ENCODE results near the gene KIF16B. TPM values are rescaled to one million over a fixed set of nuclear protein-coding genes. Genes with fewer than 3 reads are reported as not detected.
A peak's percentile ranks its signal among the peaks of the same experiment; 100 is the strongest.

The KIF16B gene
- total RNA-seq, 1 experiment from 2014 or later = 12.7 TPM

DNA sequence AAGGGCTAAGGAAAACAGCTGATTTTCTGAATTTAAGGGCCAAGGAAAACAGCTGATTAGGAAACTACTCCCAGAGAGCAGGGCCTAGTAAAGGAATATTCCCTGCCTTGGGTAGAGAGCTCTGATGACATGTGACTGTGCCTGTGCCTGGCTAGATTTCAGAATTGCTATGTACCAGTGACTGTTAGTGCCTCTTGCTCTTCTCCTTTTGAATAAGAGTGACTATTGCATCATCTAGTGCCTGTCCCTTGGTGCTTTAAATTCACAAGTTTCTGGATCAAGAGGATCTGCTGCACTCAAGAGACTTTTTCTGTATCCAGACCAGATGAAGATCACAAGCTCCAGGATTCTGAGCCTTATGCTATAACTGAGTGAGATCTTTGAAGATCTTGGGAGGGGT is 332.9 kb downstream of the KIF16B start:
- ChIA-PET CTCF (no interaction called here), POLR2A (ENCODE audit: unreplicated experiment) (no interaction called here)
- H3K27ac ChIP-seq (ENCODE audit: low read length) = no peak overlapping the region
- no peaks in the 10 kb centered on the region for H3K4me1 ChIP-seq (ENCODE audit: insufficient read depth, low read length)
- H3K9me2 ChIP-seq (replicated peaks; ENCODE audit: low read length) = no peaks in the 10 kb centered on the region
- H3K79me2 ChIP-seq (ENCODE audit: low read length) = no peaks in the 10 kb centered on the region
- intact Hi-C loops (cut with micrococcal nuclease) = no loop called here
- ATAC-seq = no peak
- H2AFZ ChIP-seq (ENCODE audit: low read length) = no peak overlapping the region
- H3K4me2 ChIP-seq (ENCODE audit: low read length) = no peak overlapping the region
- no peaks in the 10 kb centered on the region for H3K36me3 ChIP-seq (ENCODE audit: low read depth, low read length)
- TF ChIP-seq, protein P1, sequence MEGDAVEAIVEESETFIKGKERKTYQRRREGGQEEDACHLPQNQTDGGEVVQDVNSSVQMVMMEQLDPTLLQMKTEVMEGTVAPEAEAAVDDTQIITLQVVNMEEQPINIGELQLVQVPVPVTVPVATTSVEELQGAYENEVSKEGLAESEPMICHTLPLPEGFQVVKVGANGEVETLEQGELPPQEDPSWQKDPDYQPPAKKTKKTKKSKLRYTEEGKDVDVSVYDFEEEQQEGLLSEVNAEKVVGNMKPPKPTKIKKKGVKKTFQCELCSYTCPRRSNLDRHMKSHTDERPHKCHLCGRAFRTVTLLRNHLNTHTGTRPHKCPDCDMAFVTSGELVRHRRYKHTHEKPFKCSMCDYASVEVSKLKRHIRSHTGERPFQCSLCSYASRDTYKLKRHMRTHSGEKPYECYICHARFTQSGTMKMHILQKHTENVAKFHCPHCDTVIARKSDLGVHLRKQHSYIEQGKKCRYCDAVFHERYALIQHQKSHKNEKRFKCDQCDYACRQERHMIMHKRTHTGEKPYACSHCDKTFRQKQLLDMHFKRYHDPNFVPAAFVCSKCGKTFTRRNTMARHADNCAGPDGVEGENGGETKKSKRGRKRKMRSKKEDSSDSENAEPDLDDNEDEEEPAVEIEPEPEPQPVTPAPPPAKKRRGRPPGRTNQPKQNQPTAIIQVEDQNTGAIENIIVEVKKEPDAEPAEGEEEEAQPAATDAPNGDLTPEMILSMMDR (conservative IDR thresholded peaks at IDR 0.05; ENCODE audit: low read depth, low read length) = no peak
- no peak for TF ChIP-seq EZH2 (IDR thresholded peaks at IDR 0.05; ENCODE audit: low read length, unreplicated experiment)
- no peak for TF ChIP-seq EZH2phosphoT487 (IDR thresholded peaks at IDR 0.05; ENCODE audit: borderline replicate concordance, low read length)
- H3F3A ChIP-seq (ENCODE audit: low read length, unreplicated experiment) = no peaks in the 10 kb centered on the region
- no peak for DNase-seq
- H3K9ac ChIP-seq (ENCODE audit: low read length) = no peak overlapping the region
- no peaks in the 10 kb centered on the region for H4K20me1 ChIP-seq (ENCODE audit: low read length)
- no peaks in the 10 kb centered on the region for H3K27me3 ChIP-seq (ENCODE audit: low read length)
- BruUV-seq (replicated peaks) = no TSS peak
- H3K4me3 ChIP-seq (ENCODE audit: low read length) = no peak overlapping the region
- H3K9me3 ChIP-seq (ENCODE audit: low read length) = no peaks in the 10 kb centered on the region

DNA sequence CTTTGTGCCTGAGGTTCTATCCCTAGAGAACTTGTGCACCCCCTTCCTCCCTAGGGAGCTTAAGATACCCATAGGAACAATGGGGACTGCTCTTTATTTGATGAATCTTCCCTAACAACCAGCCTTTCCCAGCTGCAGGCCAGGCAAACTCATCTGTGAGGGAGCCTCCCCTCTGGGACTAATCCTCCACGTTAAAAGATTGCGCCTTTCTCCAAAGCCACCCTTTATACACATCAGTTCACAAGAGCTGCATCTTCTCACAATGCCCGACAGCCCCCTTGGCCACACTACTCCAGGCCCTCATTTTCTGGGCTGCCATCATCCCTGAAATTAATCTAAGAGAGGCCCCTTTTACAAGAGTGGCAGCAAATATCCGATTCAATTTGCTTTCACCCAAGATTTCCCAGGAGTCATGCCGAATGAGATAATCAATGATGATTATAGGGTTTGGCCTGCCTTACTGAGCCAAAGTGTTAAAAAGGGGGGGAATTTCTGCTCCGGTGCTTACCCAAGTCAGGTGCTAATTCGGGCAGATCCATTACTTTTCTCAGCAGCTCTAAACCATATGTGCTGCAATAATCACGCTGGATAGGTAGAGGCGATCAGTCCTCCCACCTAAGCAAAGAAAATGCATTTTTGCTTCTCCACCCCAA is 336.5 kb downstream of the KIF16B start:
- intact Hi-C loops (cut with micrococcal nuclease) = no loop called here
- POLR2A ChIA-PET (ENCODE audit: unreplicated experiment) = no interaction called here

DNA sequence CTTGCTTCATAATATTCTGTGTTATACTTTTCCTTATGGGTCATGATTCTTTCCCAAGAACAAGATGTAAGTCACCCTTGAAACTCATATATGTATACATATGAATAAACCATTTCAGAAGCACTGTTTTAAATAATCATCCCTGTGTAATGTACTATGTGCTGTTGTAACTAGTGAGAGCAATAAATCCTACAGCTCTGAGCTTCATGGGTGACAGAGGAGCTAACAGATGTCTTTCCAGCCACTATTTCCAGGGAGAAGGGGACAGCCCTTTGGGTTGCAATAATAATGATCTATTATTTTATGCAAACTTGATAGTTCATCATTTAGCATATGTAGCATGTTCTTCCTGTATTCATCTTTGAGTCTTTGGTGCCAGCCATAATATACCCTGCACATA is 342.8 kb downstream of the KIF16B start:
- DNase-seq (no peak), ATAC-seq (no peak)
- Histone ChIP-seq H3K9me2 (replicated peaks; ENCODE audit: low read length) (no peaks in the 10 kb centered on the region), H3K27me3 (ENCODE audit: low read length) (no peaks in the 10 kb centered on the region), H3K79me2 (ENCODE audit: low read length) (no peaks in the 10 kb centered on the region), H4K20me1 (ENCODE audit: low read length) (no peaks in the 10 kb centered on the region), H3K9me3 (ENCODE audit: low read length) (no peaks in the 10 kb centered on the region), H3K27ac (ENCODE audit: low read length) (peak overlapping the region; percentile 97), H3K4me1 (ENCODE audit: insufficient read depth, low read length) (peaks cover 19% of the 10 kb centered on the region), H2AFZ (ENCODE audit: low read length) (no peak overlapping the region), H3K36me3 (ENCODE audit: low read depth, low read length) (no peaks in the 10 kb centered on the region), H3K4me2 (ENCODE audit: low read length) (peak overlapping the region; percentile 77), H3K9ac (ENCODE audit: low read length) (peak overlapping the region; percentile 78), H3F3A (ENCODE audit: low read length, unreplicated experiment) (peaks cover 4% of the 10 kb centered on the region), H3K4me3 (ENCODE audit: low read length) (no peak overlapping the region)
- no peak for TF ChIP-seq EZH2phosphoT487 (IDR thresholded peaks at IDR 0.05; ENCODE audit: borderline replicate concordance, low read length)
- TF ChIP-seq, protein P1 (conservative IDR thresholded peaks at IDR 0.05; ENCODE audit: low read depth, low read length) = no peak
- no peak for TF ChIP-seq EZH2 (IDR thresholded peaks at IDR 0.05; ENCODE audit: low read length, unreplicated experiment)
- BruUV-seq (replicated peaks) = no TSS peak
- CTCF ChIA-PET = interaction anchor here (0.6 kb wide), 1 partner anchor 873 kb away, joined by 3 read pairs; no protein-coding TSS in a partner anchor
- POLR2A ChIA-PET (ENCODE audit: unreplicated experiment) = interaction anchor here (0.6 kb wide), 1 partner anchor 124 kb away, joined by 4 read pairs; no protein-coding TSS in a partner anchor
- intact Hi-C loops (cut with micrococcal nuclease) = no loop called here

More for the DNA sequence above, 336.5 kb downstream of the KIF16B start:
- H4K20me1 ChIP-seq (ENCODE audit: low read length) = no peaks in the 10 kb centered on the region
- no peak overlapping the region for H2AFZ ChIP-seq (ENCODE audit: low read length)
- no peak overlapping the region for H3K4me2 ChIP-seq (ENCODE audit: low read length)
- no peaks in the 10 kb centered on the region for H3K36me3 ChIP-seq (ENCODE audit: low read depth, low read length)
- DNase-seq (no peak), ATAC-seq (no peak)
- no TSS peak for BruUV-seq (replicated peaks)
- H3K4me1 ChIP-seq (ENCODE audit: insufficient read depth, low read length) = no peaks in the 10 kb centered on the region
- TF ChIP-seq EZH2phosphoT487 (IDR thresholded peaks at IDR 0.05; ENCODE audit: borderline replicate concordance, low read length) (no peak), EZH2 (IDR thresholded peaks at IDR 0.05; ENCODE audit: low read length, unreplicated experiment) (no peak)
- TF ChIP-seq, protein P1 (conservative IDR thresholded peaks at IDR 0.05; ENCODE audit: low read depth, low read length) = no peak
- no peak overlapping the region for H3K27ac ChIP-seq (ENCODE audit: low read length)
- no peaks in the 10 kb centered on the region for H3K79me2 ChIP-seq (ENCODE audit: low read length)
- H3K4me3 ChIP-seq (ENCODE audit: low read length) = no peak overlapping the region
- CTCF ChIA-PET = no interaction called here
- H3K9me3 ChIP-seq (ENCODE audit: low read length) = no peaks in the 10 kb centered on the region
- no peaks in the 10 kb centered on the region for H3K9me2 ChIP-seq (replicated peaks; ENCODE audit: low read length)
- no peaks in the 10 kb centered on the region for H3K27me3 ChIP-seq (ENCODE audit: low read length)
- H3K9ac ChIP-seq (ENCODE audit: low read length) = no peak overlapping the region
- H3F3A ChIP-seq (ENCODE audit: low read length, unreplicated experiment) = no peaks in the 10 kb centered on the region

All from PC-3 (cell line).